CD14-positive monocyte (primary cell): ENCODE data around the gene PCDHGB4. TPM values are rescaled to one million over a fixed set of nuclear protein-coding genes. Genes with fewer than 3 reads are reported as not detected.
"Not testable (repeated sequence)": the region's sequence is repeated elsewhere in the genome, so short reads cannot be mapped to it uniquely, and the experiment has no call there.

Experiments used
- DNase-seq, 3 donors: peaks; one replicate each; pipeline ENCODE4 v3.0.0-alpha.2; 2011 to 2022
- H2AFZ ChIP-seq: 2 replicates; pipeline ENCODE4 v1.6.0; 2012; ENCODE audit warnings: mild to moderate bottlenecking, low read depth, low read length, inconsistent platforms; ENCODE audit not compliant: insufficient read depth, poor library complexity, severe bottlenecking
- H3K27ac ChIP-seq, 2 donors: 1 replicate in 1 of 2; 2 replicates in 1 of 2; pipeline ENCODE4 v1.5.1; 2012 to 2013; ENCODE audit warnings: low read length in 2 of 2, control low read depth in 1 of 2, inconsistent platforms in 1 of 2, low read depth in 1 of 2, mild to moderate bottlenecking in 1 of 2
- H3K27me3 ChIP-seq, 2 donors: one replicate each; pipeline versions ENCODE4 v1.6.0 to v1.6.1; 2011 to 2013; ENCODE audit warnings: low read length in 2 of 2; ENCODE audit not compliant: control insufficient read depth in 2 of 2, insufficient read depth in 2 of 2
- H3K36me3 ChIP-seq, 2 donors: replicated peaks in 1 of 2; 1 replicate in 1 of 2; 2 replicates in 1 of 2; pipeline versions ENCODE4 v1.5.1 to v1.6.1; 2012 to 2013; ENCODE audit warnings: low read length in 2 of 2, control low read depth in 1 of 2, inconsistent platforms in 1 of 2, mild to moderate bottlenecking in 1 of 2; ENCODE audit not compliant: insufficient read depth in 2 of 2, control insufficient read depth in 1 of 2
- H3K4me1 ChIP-seq, 2 donors: 1 replicate in 1 of 2; 2 replicates in 1 of 2; pipeline versions ENCODE4 v1.5.1 to v1.6.1; 2012 to 2013; ENCODE audit warnings: low read length in 2 of 2, control low read depth in 1 of 2, inconsistent platforms in 1 of 2, mild to moderate bottlenecking in 1 of 2, moderate library complexity in 1 of 2; ENCODE audit not compliant: insufficient read depth in 2 of 2, control insufficient read depth in 1 of 2
- H3K4me2 ChIP-seq: replicated peaks from 2 replicates; pipeline ENCODE3; 2012; ENCODE audit warnings: low read length, moderate library complexity, mild to moderate bottlenecking; ENCODE audit not compliant: poor library complexity, severe bottlenecking; ENCODE audit errors: extremely low read depth
- H3K4me3 ChIP-seq, 3 experiments: fragments of 200-600 bp in 1 of 3; sonication (generic) in 1 of 3; replicated peaks in 1 of 3; 1 replicate in 2 of 3; 2 replicates in 1 of 3; pipeline ENCODE4 v1.5.1; 2011 to 2013; ENCODE audit warnings: low read length in 3 of 3, mild to moderate bottlenecking in 3 of 3, control low read depth in 2 of 3, low read depth in 2 of 3, inconsistent platforms in 1 of 3, moderate library complexity in 1 of 3
- H3K79me2 ChIP-seq: 2 replicates; pipeline ENCODE4 v1.6.0; 2012; ENCODE audit warnings: mild to moderate bottlenecking, control low read depth, inconsistent platforms, low read length, moderate library complexity; ENCODE audit not compliant: insufficient read depth
- H3K9ac ChIP-seq: 2 replicates; pipeline ENCODE4 v1.6.0; 2017; ENCODE audit warnings: low read length, mild to moderate bottlenecking; ENCODE audit not compliant: insufficient read depth, poor library complexity, severe bottlenecking
- H3K9me3 ChIP-seq, 2 donors: replicated peaks in 1 of 2; 1 replicate in 1 of 2; 2 replicates in 1 of 2; pipeline versions ENCODE4 v1.5.1 to v1.6.1; 2012 to 2013; ENCODE audit warnings: low read length in 2 of 2, control low read depth in 1 of 2; ENCODE audit not compliant: control insufficient read depth in 1 of 2, insufficient read depth in 1 of 2
- H4K20me1 ChIP-seq: 2 replicates; pipeline ENCODE4 v1.6.0; 2012; ENCODE audit warnings: mild to moderate bottlenecking, low read length, control low read depth, moderate library complexity; ENCODE audit not compliant: insufficient read depth
- H3K27ac Mint-ChIP-seq, 7 donors: one replicate each; pipeline ENCODE4 v1.8.0; 2020; ENCODE audit warnings: mild to moderate bottlenecking in 7 of 7, mixed read lengths in 7 of 7, moderate library complexity in 6 of 7, inconsistent platforms in 2 of 7
- H3K27me3 Mint-ChIP-seq, 3 donors: one replicate each; pipeline ENCODE4 v1.8.0; 2021 to 2022; ENCODE audit warnings: low read depth in 3 of 3, mild to moderate bottlenecking in 3 of 3, mixed read lengths in 3 of 3, moderate library complexity in 3 of 3, inconsistent platforms in 1 of 3
- H3K36me3 Mint-ChIP-seq, 2 donors: one replicate each; pipeline ENCODE4 v1.8.0; 2020; ENCODE audit warnings: mixed read lengths in 2 of 2, inconsistent platforms in 1 of 2, mild to moderate bottlenecking in 1 of 2
- H3K4me1 Mint-ChIP-seq: one replicate; pipeline ENCODE4 v1.8.0; 2020; ENCODE audit warnings: mild to moderate bottlenecking, mixed read lengths
- H3K4me3 Mint-ChIP-seq, 2 donors: one replicate each; pipeline ENCODE4 v1.8.0; 2020; ENCODE audit warnings: mild to moderate bottlenecking in 2 of 2, mixed read lengths in 2 of 2, moderate library complexity in 1 of 2
- H3K9me3 Mint-ChIP-seq, 7 donors: one replicate each; pipeline ENCODE4 v1.8.0; 2020 to 2022; ENCODE audit warnings: mixed read lengths in 7 of 7, mild to moderate bottlenecking in 6 of 7, moderate library complexity in 6 of 7, inconsistent platforms in 2 of 7
- CTCF ChIP-seq: fragments of 200-600 bp; IDR thresholded peaks from one replicate; pipeline ENCODE4 v1.8.0; 2022; ENCODE audit warnings: antibody characterized with exemption, mild to moderate bottlenecking
- WGBS: methylation state at CpG from one replicate; pipeline ENCODE4 v1.1.5; 2013; ENCODE audit warnings: missing lambda C conversion rate; ENCODE audit not compliant: insufficient coverage; 5-methylcytosine and 5-hydroxymethylcytosine counted together
- intact Hi-C, 2 donors: fragments of 100-400 bp; cut with micrococcal nuclease; formaldehyde crosslinking; loops; one replicate each; pipeline versions ENCODE4 v1.15.0 to v1.15.1; 2023
- polyA plus RNA-seq, 3 donors: library from polyadenylated mRNA; depleted of rRNA in 1 of 3; unstranded in 2 of 3; stranded (reverse) in 1 of 3; fragments of 300-500 nt in 2 of 3; fragments of >200 nt in 1 of 3; fragmentation: Illumina TruSeq in 2 of 3; gene quantifications; 1 replicate in 2 of 3; 2 replicates in 1 of 3; pipeline ENCODE4 v1.2.3, GENCODE V29; 2012 to 2021

PCDHGB4 gene
- polyA plus RNA-seq, 3 donors: not detected

DNA sequence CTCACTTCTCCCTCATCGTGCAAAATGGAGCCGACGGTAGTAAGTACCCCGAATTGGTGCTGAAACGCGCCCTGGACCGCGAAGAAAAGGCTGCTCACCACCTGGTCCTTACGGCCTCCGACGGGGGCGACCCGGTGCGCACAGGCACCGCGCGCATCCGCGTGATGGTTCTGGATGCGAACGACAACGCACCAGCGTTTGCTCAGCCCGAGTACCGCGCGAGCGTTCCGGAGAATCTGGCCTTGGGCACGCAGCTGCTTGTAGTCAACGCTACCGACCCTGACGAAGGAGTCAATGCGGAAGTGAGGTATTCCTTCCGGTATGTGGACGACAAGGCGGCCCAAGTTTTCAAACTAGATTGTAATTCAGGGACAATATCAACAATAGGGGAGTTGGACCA is 43.8 kb downstream of the PCDHGB4 start:
- intact Hi-C loops: no loop called here
- peaks cover 21% of the 10 kb centered on the region for H3K4me1 Mint-ChIP-seq
- H3K4me3 Mint-ChIP-seq: peak overlapping the region; percentile 53 to 84
- DNase-seq: peak in 2 of 3 donors; percentile 15 to 36
- Histone ChIP-seq H3K4me2 (peak overlapping the region; percentile 64), H3K9me3 (peaks cover 47 to 49% of the 10 kb centered on the region in 2 donors), H2AFZ (peak overlapping the region; percentile 68), H3K27me3 (peaks cover 41 to 93% of the 10 kb centered on the region in 2 donors), H3K4me1 (peaks cover 17 to 19% of the 10 kb centered on the region in 2 donors), H4K20me1 (no peaks in the 10 kb centered on the region), H3K79me2 (no peaks in the 10 kb centered on the region), H3K36me3 (no peaks in the 10 kb centered on the region), H3K9ac (no peak overlapping the region), H3K4me3 (peak overlapping the region in 2 of 3 experiments; percentile 23 to 72), H3K27ac (no peak overlapping the region)
- TF ChIP-seq CTCF: no peak
- H3K9me3 Mint-ChIP-seq: peaks cover 25 to 58% (median 44%) of the 10 kb centered on the region in 7 donors
- 13% methylated on average over 37 of the region's 37 CpGs for WGBS
- peaks cover 58 to 74% (median 68%) of the 10 kb centered on the region in 3 donors for H3K27me3 Mint-ChIP-seq
- peak overlapping the region in 1 of 7 donors; percentile 19 for H3K27ac Mint-ChIP-seq
- peaks cover 20 to 22% of the 10 kb centered on the region in 2 donors for H3K36me3 Mint-ChIP-seq

- H3K27ac Mint-ChIP-seq, intact Hi-C loops, H3K4me2 ChIP-seq, H3K79me2 ChIP-seq, H3K36me3 ChIP-seq, H3K9ac ChIP-seq, H3K27ac ChIP-seq, H2AFZ ChIP-seq, H4K20me1 ChIP-seq, DNase-seq: not testable (repeated sequence)
- Histone ChIP-seq H3K4me1 (peaks cover 17 to 19% of the 10 kb centered on the region in 2 donors), H3K9me3 (peaks cover 41% of the 10 kb centered on the region in 2 donors), H3K4me3 (peak overlapping the region in 1 of 3 experiments; percentile 72), H3K27me3 (peaks cover 33 to 93% of the 10 kb centered on the region in 2 donors)
- WGBS: 36% methylated on average over 19 of the region's 38 CpGs
- Mint-ChIP-seq H3K9me3 (peaks cover 25 to 54% (median 42%) of the 10 kb centered on the region in 7 donors), H3K4me3 (peak overlapping the region in 1 of 2 donors; percentile 84), H3K36me3 (peaks cover 20 to 22% of the 10 kb centered on the region in 2 donors), H3K27me3 (peaks cover 49 to 66% (median 62%) of the 10 kb centered on the region in 3 donors), H3K4me1 (peaks cover 21% of the 10 kb centered on the region)
Measured at GRCh38 chr5:141432308-141432707, 44.8 kb downstream of the PCDHGB4 start.

DNA sequence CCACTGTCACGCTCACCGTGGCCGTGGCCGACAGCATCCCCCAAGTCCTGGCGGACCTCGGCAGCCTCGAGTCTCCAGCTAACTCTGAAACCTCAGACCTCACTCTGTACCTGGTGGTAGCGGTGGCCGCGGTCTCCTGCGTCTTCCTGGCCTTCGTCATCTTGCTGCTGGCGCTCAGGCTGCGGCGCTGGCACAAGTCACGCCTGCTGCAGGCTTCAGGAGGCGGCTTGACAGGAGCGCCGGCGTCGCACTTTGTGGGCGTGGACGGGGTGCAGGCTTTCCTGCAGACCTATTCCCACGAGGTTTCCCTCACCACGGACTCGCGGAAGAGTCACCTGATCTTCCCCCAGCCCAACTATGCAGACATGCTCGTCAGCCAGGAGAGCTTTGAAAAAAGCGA is 45.2 kb downstream of the PCDHGB4 start:
- H3K27ac Mint-ChIP-seq, H3K9ac ChIP-seq, H3K36me3 ChIP-seq, H3K27ac ChIP-seq, H3K4me2 ChIP-seq, intact Hi-C loops, H3K79me2 ChIP-seq, H3K4me3 ChIP-seq, DNase-seq, H2AFZ ChIP-seq, H4K20me1 ChIP-seq: not testable (repeated sequence)
- H3K36me3 Mint-ChIP-seq: peaks cover 20 to 22% of the 10 kb centered on the region in 2 donors
- Histone ChIP-seq H3K9me3 (peaks cover 37% of the 10 kb centered on the region in 2 donors), H3K27me3 (peaks cover 32 to 90% of the 10 kb centered on the region in 2 donors), H3K4me1 (peaks cover 17 to 19% of the 10 kb centered on the region in 2 donors)
- WGBS: 36% methylated on average over 24 of the region's 29 CpGs
- peaks cover 22 to 50% (median 40%) of the 10 kb centered on the region in 7 donors for H3K9me3 Mint-ChIP-seq
- H3K4me3 Mint-ChIP-seq: peak overlapping the region in 1 of 2 donors; percentile 79
- H3K27me3 Mint-ChIP-seq: peaks cover 47 to 66% (median 61%) of the 10 kb centered on the region in 3 donors
- H3K4me1 Mint-ChIP-seq: peaks cover 21% of the 10 kb centered on the region
